Esophagus muscularis mucosa (tissue), 4 donors: ENCODE data around the gene KATNAL2.

ENCODE experiments used
- CTCF ChIP-seq, 3 experiments: fragments of 200-600 bp in 2 of 3; fragments of 450-650 bp in 1 of 3; sonication (generic) in 2 of 3; IDR thresholded peaks; one replicate each; pipeline ENCODE4 v1.5.1; 2017 to 2019; ENCODE audit warnings: antibody characterized with exemption in 3 of 3, mild to moderate bottlenecking in 2 of 3, moderate library complexity in 1 of 3
- EP300 ChIP-seq: sonication (generic); formaldehyde crosslinking; IDR thresholded peaks from one replicate; pipeline ENCODE4 v1.6.1; 2017; ENCODE audit warnings: antibody characterized with exemption
- POLR2A ChIP-seq: fragments of 450-650 bp; IDR thresholded peaks from one replicate; pipeline ENCODE4 v1.6.1; 2017; ENCODE audit warnings: antibody characterized with exemption, moderate library complexity, mild to moderate bottlenecking, low read depth
- POLR2AphosphoS5 ChIP-seq, 2 donors: sonication (generic); formaldehyde crosslinking; IDR thresholded peaks; one replicate each; pipeline ENCODE4 v1.6.1; 2017; ENCODE audit warnings: antibody characterized with exemption in 2 of 2

GRCh38 chr18:46903406-46903805 is 14.0 kb upstream of the KATNAL2 start:
- TF ChIP-seq POLR2A: no peak
- no peak for TF ChIP-seq CTCF (IDR thresholded peaks at IDR 0.05)
- no peak for TF ChIP-seq EP300
- no peak for TF ChIP-seq POLR2AphosphoS5 (IDR thresholded peaks at IDR 0.05)
